Sigmoid colon (tissue), 7 donors: ENCODE results near the gene PLPPR3. TPM values are rescaled to one million over a fixed set of nuclear protein-coding genes. Genes with fewer than 3 reads are reported as not detected.

Experiments used
- DNase-seq: peaks from one replicate; pipeline ENCODE4 v3.0.0-alpha.2; 2019
- H3K27ac ChIP-seq, 4 donors: fragments of 200-600 bp; sonication (generic); one replicate each; pipeline ENCODE4 v1.5.1; 2016 to 2019; ENCODE audit warnings: mild to moderate bottlenecking in 1 of 4
- H3K27me3 ChIP-seq, 3 donors: fragments of 200-600 bp; sonication (generic); one replicate each; pipeline ENCODE4 v1.5.1; 2019; ENCODE audit warnings: mild to moderate bottlenecking in 1 of 3
- H3K36me3 ChIP-seq, 4 donors: fragments of 200-600 bp; sonication (generic); one replicate each; pipeline ENCODE4 v1.5.1; 2016 to 2019
- H3K4me1 ChIP-seq, 4 donors: fragments of 200-600 bp; sonication (generic); one replicate each; pipeline ENCODE4 v1.5.1; 2017 to 2019
- H3K4me3 ChIP-seq, 4 donors: fragments of 200-600 bp; sonication (generic); one replicate each; pipeline ENCODE4 v1.5.1; 2017 to 2019; ENCODE audit warnings: mild to moderate bottlenecking in 2 of 4, moderate library complexity in 1 of 4
- H3K9me3 ChIP-seq, 4 donors: fragments of 200-600 bp in 3 of 4; sonication (generic) in 3 of 4; one replicate each; pipeline versions ENCODE4 v1.5.1 to v1.6.1; 2013 to 2019
- CTCF ChIP-seq, 4 experiments: fragments of 450-650 bp in 3 of 4; fragments of 200-600 bp in 1 of 4; IDR thresholded peaks; one replicate each; pipeline ENCODE4 v1.5.1; 2016 to 2019; ENCODE audit warnings: antibody characterized with exemption in 4 of 4, mild to moderate bottlenecking in 3 of 4, moderate library complexity in 2 of 4
- EP300 ChIP-seq, 4 donors: sonication (generic); formaldehyde crosslinking; IDR thresholded peaks; one replicate each; pipeline ENCODE4 v1.6.1; 2017; ENCODE audit warnings: antibody characterized with exemption in 4 of 4
- POLR2A ChIP-seq, 2 donors: fragments of 450-650 bp; IDR thresholded peaks; one replicate each; pipeline ENCODE4 v1.6.1; 2016; ENCODE audit warnings: antibody characterized with exemption in 2 of 2, mild to moderate bottlenecking in 2 of 2, moderate library complexity in 2 of 2
- POLR2AphosphoS5 ChIP-seq, 4 donors: sonication (generic); formaldehyde crosslinking; IDR thresholded peaks; one replicate each; pipeline ENCODE4 v1.6.1; 2017; ENCODE audit warnings: antibody characterized with exemption in 4 of 4
- WGBS, 2 donors: extraction: QIAGEN DNeasy Blood & Tissue Kit; methylation state at CpG; one replicate each; pipeline ENCODE4 v1.1.7; 2013; 5-methylcytosine and 5-hydroxymethylcytosine counted together
- intact Hi-C: fragments of 100-400 bp; cut with DNase I; formaldehyde crosslinking; loops from one replicate; pipeline ENCODE4 v1.15.1; 2023
- polyA plus RNA-seq, 3 donors: library from polyadenylated mRNA; stranded (reverse); fragments of 200-250 nt; gene quantifications; one replicate each; pipeline ENCODE4 v1.2.3, GENCODE V29; 2013
- small RNA-seq, 3 donors: library from RNA; depleted of rRNA; stranded (forward); fragments of <200 nt; gene quantifications; one replicate each; pipeline ENCODE3, GENCODE V24; 2016
- total RNA-seq, 4 donors: library from RNA; depleted of rRNA; stranded (reverse); fragments of >200 nt; gene quantifications; one replicate each; pipeline ENCODE4 v1.1.0, GENCODE V29; 2016
- donor health status: healthy with polysubstance abuse.
- donor health status: Bipolar disorder and iron deficiency.
- donor health status: healthy.

The PLPPR3 gene
- total and polyA plus RNA-seq, 7 donors: 0.07 TPM; not detected in 6

DNA sequence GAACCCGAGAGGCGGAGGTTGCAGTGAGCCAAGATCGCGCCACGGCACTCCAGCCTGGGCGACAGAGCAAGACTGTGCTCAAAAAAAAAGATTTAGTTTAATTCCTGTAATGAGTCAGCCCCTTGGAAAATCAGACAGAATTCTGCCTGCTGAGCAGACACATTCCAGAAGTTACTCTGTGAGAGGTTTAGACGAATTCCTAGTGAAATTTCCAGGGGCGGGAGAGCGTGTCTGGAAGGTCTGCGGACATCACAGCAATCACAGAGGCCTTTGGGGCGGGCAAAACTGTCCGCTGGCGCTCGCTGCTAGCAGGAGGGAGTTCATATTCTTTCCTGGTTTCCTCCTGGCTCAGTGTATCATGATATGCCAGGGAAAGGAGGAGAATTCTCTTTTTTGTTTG lies 53.3 kb downstream of the PLPPR3 start:
- Histone ChIP-seq H3K36me3 (no peaks in the 10 kb centered on the region), H3K4me1 (no peaks in the 10 kb centered on the region), H3K27ac (peak overlapping the region in 1 of 4 donors; percentile 43), H3K27me3 (peaks cover 0 to 14% (median 5%) of the 10 kb centered on the region in 3 donors), H3K9me3 (no peaks in the 10 kb centered on the region), H3K4me3 (no peak overlapping the region)
- intact Hi-C loops: loop anchor here (5.0 kb wide), 1 partner anchor 214 kb away; the partner anchor contains the start of gene WDR18
- DNase-seq: no peak
- TF ChIP-seq POLR2AphosphoS5 (IDR thresholded peaks at IDR 0.05): no peak
- TF ChIP-seq CTCF (IDR thresholded peaks at IDR 0.05): no peak
- TF ChIP-seq POLR2A (IDR thresholded peaks at IDR 0.05): no peak
- TF ChIP-seq EP300 (IDR thresholded peaks at IDR 0.05): no peak
- 74 to 80% methylated on average over 14 of the region's 14 CpGs for WGBS, 2 donors

- Histone ChIP-seq H3K36me3 (no peaks in the 10 kb centered on the region), H3K27me3 (peaks cover 0 to 9% (median 0%) of the 10 kb centered on the region in 3 donors), H3K4me3 (no peak overlapping the region), H3K4me1 (no peaks in the 10 kb centered on the region), H3K27ac (no peak overlapping the region), H3K9me3 (no peaks in the 10 kb centered on the region)
- TF ChIP-seq POLR2A (IDR thresholded peaks at IDR 0.05): no peak
- TF ChIP-seq POLR2AphosphoS5 (IDR thresholded peaks at IDR 0.05): no peak
- no peak for TF ChIP-seq EP300 (IDR thresholded peaks at IDR 0.05)
- no peak for TF ChIP-seq CTCF (IDR thresholded peaks at IDR 0.05)
- no peak for DNase-seq
- intact Hi-C loops: loop anchor here (5.0 kb wide), 1 partner anchor 217 kb away; the partner anchor contains the start of gene WDR18
- 68 to 87% methylated on average over 7 of the region's 7 CpGs for WGBS, 2 donors
Observed at GRCh38 chr19:765179-765738, 56.5 kb downstream of the PLPPR3 start.

DNA sequence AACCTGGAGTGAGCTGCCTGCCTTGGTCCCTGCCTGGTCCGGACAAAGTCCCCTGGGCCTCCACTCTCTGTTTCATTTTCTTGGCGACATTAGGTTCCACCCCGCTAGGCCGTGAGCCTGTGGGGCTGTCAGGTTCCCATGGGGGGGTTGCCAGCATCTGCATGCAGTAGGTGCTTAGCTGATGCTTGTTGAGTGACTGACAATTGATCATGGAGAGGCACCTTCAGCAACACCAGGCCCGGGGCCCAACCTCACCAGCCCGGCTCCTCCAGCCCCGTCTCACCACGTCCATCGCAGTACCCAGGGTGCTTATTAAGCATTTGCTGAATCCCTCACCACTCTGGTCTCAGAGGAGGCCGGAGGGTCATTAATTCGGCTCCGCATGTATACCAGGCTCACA lies 57.5 kb downstream of the PLPPR3 start:
- intact Hi-C loops: no loop called here
- 91 to 94% methylated on average over 12 of the region's 12 CpGs for whole genome bisulfite sequencing, 2 donors
- H3K27me3 ChIP-seq: peaks cover 0 to 9% (median 0%) of the 10 kb centered on the region in 3 donors

DNA sequence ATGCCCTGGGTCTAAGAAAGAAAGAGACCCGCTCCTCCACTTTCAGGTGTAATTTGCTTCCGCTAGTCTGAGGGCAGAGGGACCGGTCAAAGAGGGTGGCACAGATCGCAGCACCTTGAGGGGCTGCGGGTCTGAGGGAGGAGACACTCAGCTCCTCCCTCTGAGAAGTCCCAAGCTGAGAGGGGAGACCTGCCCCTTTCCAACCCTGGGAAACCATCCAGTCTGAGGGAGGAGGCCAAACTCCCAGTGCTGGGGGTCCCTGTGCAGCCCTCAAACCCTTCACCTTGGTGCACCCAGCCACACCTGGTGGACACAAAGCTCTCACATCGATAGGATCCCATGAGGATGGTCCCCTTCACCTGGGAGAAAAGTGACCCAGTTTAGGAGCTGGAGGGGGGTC lies 57.9 kb downstream of the PLPPR3 start:
- Histone ChIP-seq H3K27ac (no peak overlapping the region), H3K9me3 (peaks cover 0 to under 1% (median 0%) of the 10 kb centered on the region in 4 donors), H3K4me3 (no peak overlapping the region), H3K36me3 (no peaks in the 10 kb centered on the region), H3K4me1 (no peaks in the 10 kb centered on the region), H3K27me3 (peaks cover 0 to 5% (median 0%) of the 10 kb centered on the region in 3 donors)
- DNase-seq: no peak
- 92 to 93% methylated on average over 6 of the region's 6 CpGs for WGBS, 2 donors
- intact Hi-C loops: no loop called here
- TF ChIP-seq POLR2A (IDR thresholded peaks at IDR 0.05) (no peak), POLR2AphosphoS5 (IDR thresholded peaks at IDR 0.05) (no peak), EP300 (IDR thresholded peaks at IDR 0.05) (no peak), CTCF (IDR thresholded peaks at IDR 0.05) (no peak)

More for the DNA sequence above, 57.5 kb downstream of the PLPPR3 start:
- TF ChIP-seq POLR2A (IDR thresholded peaks at IDR 0.05) (no peak), POLR2AphosphoS5 (IDR thresholded peaks at IDR 0.05) (no peak)
- Histone ChIP-seq H3K9me3 (no peaks in the 10 kb centered on the region), H3K36me3 (no peaks in the 10 kb centered on the region), H3K4me1 (no peaks in the 10 kb centered on the region), H3K4me3 (no peak overlapping the region), H3K27ac (no peak overlapping the region)
- DNase-seq: no peak

DNA sequence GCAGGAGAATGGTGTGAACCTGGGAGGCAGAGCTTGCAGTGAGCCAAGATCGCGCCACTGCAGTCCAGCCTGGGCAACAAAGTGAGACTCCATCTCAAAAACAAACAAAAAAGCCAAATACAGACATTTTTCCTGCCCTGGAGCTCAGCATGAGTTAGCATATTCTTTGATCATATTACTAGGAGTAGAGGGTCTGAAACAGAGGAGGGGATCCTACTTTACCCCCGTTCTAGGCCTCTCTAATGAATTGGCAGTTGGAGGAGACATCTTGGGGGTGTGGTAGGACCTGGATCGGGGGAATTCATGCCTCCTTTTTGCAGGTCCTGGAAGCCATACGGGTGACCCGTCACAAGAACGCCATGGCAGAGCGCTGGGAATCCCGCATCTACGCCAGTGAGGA lies 58.6 kb downstream of the PLPPR3 start:
- Histone ChIP-seq H3K4me3 (no peak overlapping the region), H3K36me3 (no peaks in the 10 kb centered on the region), H3K27me3 (peaks cover 0 to 5% (median 0%) of the 10 kb centered on the region in 3 donors), H3K9me3 (peaks cover 0 to 6% (median 2%) of the 10 kb centered on the region in 4 donors), H3K27ac (no peak overlapping the region), H3K4me1 (no peaks in the 10 kb centered on the region)
- intact Hi-C loops: no loop called here
- TF ChIP-seq CTCF (IDR thresholded peaks at IDR 0.05): no peak
- no peak for TF ChIP-seq POLR2AphosphoS5 (IDR thresholded peaks at IDR 0.05)
- TF ChIP-seq EP300 (IDR thresholded peaks at IDR 0.05): no peak
- no peak for TF ChIP-seq POLR2A (IDR thresholded peaks at IDR 0.05)
- WGBS, 2 donors: 94 to 96% methylated on average over 10 of the region's 10 CpGs
- DNase-seq: no peak

Small RNAs within 50 kb of the gene (small RNA-seq; reads per million reads assigned to genes)
- 0 reads per million in 3 donors for gene MIR3187

Other genes with a start within 250 kb of the PLPPR3 start
- gene BSG, start 249.4 kb downstream of the PLPPR3 start, total RNA-seq: 100 to 1,000 TPM; 423 to 500 (median 482) TPM
- 100 to 1,000 TPM; 218 to 715 (median 309) TPM for gene BSG, start 249.4 kb downstream of the PLPPR3 start, polyA plus RNA-seq
- gene HCN2, start 232.1 kb downstream of the PLPPR3 start, total RNA-seq: under 1 TPM in 3 of 4 donors, not detected in 1; 0.36 to 0.55 (median 0.54) TPM
- under 1 TPM in 2 of 3 donors, not detected in 1; 0.23 to 0.39 TPM for gene HCN2, start 232.1 kb downstream of the PLPPR3 start, polyA plus RNA-seq
- gene POLRMT, start 188.4 kb downstream of the PLPPR3 start, total RNA-seq: 10 to 100 TPM; 18.2 to 26.3 (median 22.3) TPM
- 10 to 100 TPM; 16.8 to 63.0 (median 30.3) TPM for gene POLRMT, start 188.4 kb downstream of the PLPPR3 start, polyA plus RNA-seq
- gene FGF22, start 182.1 kb downstream of the PLPPR3 start, total RNA-seq: 1 to 10 TPM in 1 of 4 donors, under 1 TPM in 1, not detected in 2; 0.99 to 1.7 TPM
- gene FGF22, start 182.1 kb downstream of the PLPPR3 start, polyA plus RNA-seq: under 1 TPM in 1 of 3 donors, not detected in 2; 0.20 TPM
- gene RNF126, start 158.7 kb downstream of the PLPPR3 start, total RNA-seq: 10 to 100 TPM; 39.2 to 57.1 (median 55.5) TPM
- 10 to 100 TPM; 33.5 to 58.8 (median 35.4) TPM for gene RNF126, start 158.7 kb downstream of the PLPPR3 start, polyA plus RNA-seq
- 100 to 1,000 TPM in 2 of 4 donors, 10 to 100 TPM in 2; 35.7 to 118 (median 107) TPM for gene FSTL3, start 145.6 kb downstream of the PLPPR3 start, total RNA-seq
- gene FSTL3, start 145.6 kb downstream of the PLPPR3 start, polyA plus RNA-seq: 10 to 100 TPM in 1 of 3 donors, 1 to 10 TPM in 2; 1.6 to 17.8 (median 6.0) TPM
- gene PRSS57, start 126.5 kb downstream of the PLPPR3 start, total RNA-seq: not detected
- under 1 TPM in 1 of 3 donors, not detected in 2; 0.15 TPM for gene PRSS57, start 126.5 kb downstream of the PLPPR3 start, polyA plus RNA-seq
- 10 to 100 TPM; 30.4 to 91.4 (median 35.9) TPM for gene PALM, start 113.0 kb downstream of the PLPPR3 start, total RNA-seq
- gene PALM, start 113.0 kb downstream of the PLPPR3 start, polyA plus RNA-seq: 10 to 100 TPM in 2 of 3 donors, 1 to 10 TPM in 1; 3.0 to 21.0 (median 12.5) TPM
- under 1 TPM in 1 of 4 donors, not detected in 3; 0.36 TPM for gene MISP, start 70.8 kb downstream of the PLPPR3 start, total RNA-seq
- gene MISP, start 70.8 kb downstream of the PLPPR3 start, polyA plus RNA-seq: 100 to 1,000 TPM; 266 to 456 (median 311) TPM
- gene PTBP1, start 24.5 kb downstream of the PLPPR3 start, total RNA-seq: 10 to 100 TPM; 53.8 to 94.5 (median 71.7) TPM
- 100 to 1,000 TPM in 2 of 3 donors, 10 to 100 TPM in 1; 78.7 to 154 (median 101) TPM for gene PTBP1, start 24.5 kb downstream of the PLPPR3 start, polyA plus RNA-seq
- gene AZU1, start 5.9 kb upstream of the PLPPR3 start, total RNA-seq: 1 to 10 TPM in 1 of 4 donors, under 1 TPM in 1, not detected in 2; 0.36 to 1.1 TPM
- gene AZU1, start 5.9 kb upstream of the PLPPR3 start, polyA plus RNA-seq: under 1 TPM in 1 of 3 donors, not detected in 2; 0.03 TPM
- not detected for gene PRTN3, start 19.0 kb upstream of the PLPPR3 start, total RNA-seq
- not detected for gene PRTN3, start 19.0 kb upstream of the PLPPR3 start, polyA plus RNA-seq
- 1 to 10 TPM in 3 of 4 donors, not detected in 1; 1.4 to 3.6 (median 2.3) TPM for gene ELANE, start 30.3 kb upstream of the PLPPR3 start, total RNA-seq
- gene ELANE, start 30.3 kb upstream of the PLPPR3 start, polyA plus RNA-seq: under 1 TPM in 1 of 3 donors, not detected in 2; 0.64 TPM
- gene CFD, start 37.7 kb upstream of the PLPPR3 start, total RNA-seq: 100 to 1,000 TPM; 131 to 830 (median 457) TPM
- 100 to 1,000 TPM in 2 of 3 donors, 10 to 100 TPM in 1; 29.1 to 329 (median 101) TPM for gene CFD, start 37.7 kb upstream of the PLPPR3 start, polyA plus RNA-seq
- 10 to 100 TPM; 22.4 to 33.2 (median 25.6) TPM for gene MED16, start 71.2 kb upstream of the PLPPR3 start, total RNA-seq
- gene MED16, start 71.2 kb upstream of the PLPPR3 start, polyA plus RNA-seq: 10 to 100 TPM; 36.1 to 62.5 (median 51.7) TPM
- gene RNU6-9, start 71.5 kb upstream of the PLPPR3 start, total RNA-seq: not detected
- not detected for gene RNU6-9, start 71.5 kb upstream of the PLPPR3 start, polyA plus RNA-seq
- gene R3HDM4, start 91.3 kb upstream of the PLPPR3 start, total RNA-seq: 10 to 100 TPM; 21.4 to 37.2 (median 27.7) TPM
- 10 to 100 TPM; 30.5 to 85.3 (median 33.0) TPM for gene R3HDM4, start 91.3 kb upstream of the PLPPR3 start, polyA plus RNA-seq
- gene KISS1R, start 95.4 kb upstream of the PLPPR3 start, total RNA-seq: not detected
- under 1 TPM in 1 of 3 donors, not detected in 2; 0.13 TPM for gene KISS1R, start 95.4 kb upstream of the PLPPR3 start, polyA plus RNA-seq
- gene ARID3A, start 104.1 kb upstream of the PLPPR3 start, total RNA-seq: 10 to 100 TPM in 1 of 4 donors, 1 to 10 TPM in 3; 3.1 to 11.6 (median 4.3) TPM
- 1 to 10 TPM; 1.4 to 6.0 (median 1.8) TPM for gene ARID3A, start 104.1 kb upstream of the PLPPR3 start, polyA plus RNA-seq
- gene WDR18, start 162.4 kb upstream of the PLPPR3 start, total RNA-seq: 10 to 100 TPM; 14.3 to 33.1 (median 30.4) TPM
- 10 to 100 TPM; 22.4 to 65.8 (median 43.8) TPM for gene WDR18, start 162.4 kb upstream of the PLPPR3 start, polyA plus RNA-seq
- gene GRIN3B, start 178.5 kb upstream of the PLPPR3 start, total RNA-seq: under 1 TPM in 1 of 4 donors, not detected in 3; 0.14 TPM
- under 1 TPM in 1 of 3 donors, not detected in 2; 0.04 TPM for gene GRIN3B, start 178.5 kb upstream of the PLPPR3 start, polyA plus RNA-seq
- gene TMEM259, start 199.2 kb upstream of the PLPPR3 start, total RNA-seq: 100 to 1,000 TPM in 2 of 4 donors, 10 to 100 TPM in 2; 85.6 to 174 (median 126) TPM
- 100 to 1,000 TPM in 1 of 3 donors, 10 to 100 TPM in 2; 19.2 to 232 (median 25.9) TPM for gene TMEM259, start 199.2 kb upstream of the PLPPR3 start, polyA plus RNA-seq
- not detected for gene RNU6-2, start 199.6 kb upstream of the PLPPR3 start, total RNA-seq
- not detected for gene RNU6-2, start 199.6 kb upstream of the PLPPR3 start, polyA plus RNA-seq
- 10 to 100 TPM; 25.5 to 59.0 (median 36.3) TPM for gene CNN2, start 204.7 kb upstream of the PLPPR3 start, total RNA-seq
- 100 to 1,000 TPM in 1 of 3 donors, 10 to 100 TPM in 2; 48.0 to 115 (median 53.9) TPM for gene CNN2, start 204.7 kb upstream of the PLPPR3 start, polyA plus RNA-seq
- gene ABCA7, start 218.2 kb upstream of the PLPPR3 start, total RNA-seq: 10 to 100 TPM in 2 of 4 donors, 1 to 10 TPM in 2; 3.8 to 20.5 (median 10.9) TPM
- gene ABCA7, start 218.2 kb upstream of the PLPPR3 start, polyA plus RNA-seq: 10 to 100 TPM in 1 of 3 donors, 1 to 10 TPM in 2; 1.8 to 25.1 (median 9.9) TPM
- gene ARHGAP45, start 245.2 kb upstream of the PLPPR3 start, total RNA-seq: 10 to 100 TPM; 12.8 to 21.6 (median 18.2) TPM
- gene ARHGAP45, start 245.2 kb upstream of the PLPPR3 start, polyA plus RNA-seq: 100 to 1,000 TPM in 1 of 3 donors, 10 to 100 TPM in 2; 38.6 to 103 (median 39.0) TPM